ENCODE measurements around the gene RARB. TPM values are rescaled to one million over a fixed set of nuclear protein-coding genes. Genes with fewer than 3 reads are reported as not detected.

The RARB gene
- total and polyA plus RNA-seq, 7 donors = 1.2 to 18.5 (median 8.3) TPM

DNA sequence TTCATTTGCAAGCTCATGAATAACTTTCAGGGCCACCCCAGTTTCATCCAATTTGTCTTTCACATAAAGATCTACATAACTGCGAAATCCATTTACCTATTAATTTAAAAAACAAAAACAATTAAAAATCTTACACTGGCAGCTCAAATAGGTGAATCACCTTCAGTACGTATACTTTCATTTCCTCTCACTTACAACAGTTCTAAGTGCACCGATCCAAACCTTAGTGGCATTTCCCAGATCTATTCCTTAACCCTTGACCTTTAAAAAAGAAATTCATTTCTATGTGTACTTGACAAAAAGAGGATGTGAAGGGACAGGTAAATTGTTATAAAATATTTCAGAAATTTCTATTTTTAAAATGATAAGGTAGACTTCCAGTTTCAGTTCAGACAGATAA is 205.9 kb downstream of the RARB start:
- Histone ChIP-seq H3K9me3 (no peaks in the 10 kb centered on the region), H3K4me1 (no peaks in the 10 kb centered on the region), H3K27me3 (no peaks in the 10 kb centered on the region), H3K27ac (no peak overlapping the region), H3K36me3 (peaks cover 5 to 81% (median 10%) of the 10 kb centered on the region in 4 donors), H3K4me3 (no peak overlapping the region)
- TF ChIP-seq POLR2A (IDR thresholded peaks at IDR 0.05) (no peak), POLR2AphosphoS5 (IDR thresholded peaks at IDR 0.05) (no peak), EP300 (IDR thresholded peaks at IDR 0.05) (no peak)
- TF ChIP-seq, protein P1, sequence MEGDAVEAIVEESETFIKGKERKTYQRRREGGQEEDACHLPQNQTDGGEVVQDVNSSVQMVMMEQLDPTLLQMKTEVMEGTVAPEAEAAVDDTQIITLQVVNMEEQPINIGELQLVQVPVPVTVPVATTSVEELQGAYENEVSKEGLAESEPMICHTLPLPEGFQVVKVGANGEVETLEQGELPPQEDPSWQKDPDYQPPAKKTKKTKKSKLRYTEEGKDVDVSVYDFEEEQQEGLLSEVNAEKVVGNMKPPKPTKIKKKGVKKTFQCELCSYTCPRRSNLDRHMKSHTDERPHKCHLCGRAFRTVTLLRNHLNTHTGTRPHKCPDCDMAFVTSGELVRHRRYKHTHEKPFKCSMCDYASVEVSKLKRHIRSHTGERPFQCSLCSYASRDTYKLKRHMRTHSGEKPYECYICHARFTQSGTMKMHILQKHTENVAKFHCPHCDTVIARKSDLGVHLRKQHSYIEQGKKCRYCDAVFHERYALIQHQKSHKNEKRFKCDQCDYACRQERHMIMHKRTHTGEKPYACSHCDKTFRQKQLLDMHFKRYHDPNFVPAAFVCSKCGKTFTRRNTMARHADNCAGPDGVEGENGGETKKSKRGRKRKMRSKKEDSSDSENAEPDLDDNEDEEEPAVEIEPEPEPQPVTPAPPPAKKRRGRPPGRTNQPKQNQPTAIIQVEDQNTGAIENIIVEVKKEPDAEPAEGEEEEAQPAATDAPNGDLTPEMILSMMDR (IDR thresholded peaks at IDR 0.05) = no peak
- WGBS, 2 donors = 88 to 94% methylated on average over 3 of the region's 3 CpGs
- intact Hi-C loops (cut with DNase I) = no loop called here
- DNase-seq = no peak

GRCh38 chr3:25635038-25635437 is 207.0 kb downstream of the RARB start:
- DNase-seq = no peak
- Histone ChIP-seq H3K4me3 (no peak overlapping the region), H3K27me3 (no peaks in the 10 kb centered on the region), H3K36me3 (peaks cover 0 to 70% (median 6%) of the 10 kb centered on the region in 4 donors), H3K4me1 (no peaks in the 10 kb centered on the region), H3K9me3 (no peaks in the 10 kb centered on the region), H3K27ac (no peak overlapping the region)
- intact Hi-C loops (cut with DNase I) = no loop called here
- 88 to 92% methylated on average over 3 of the region's 3 CpGs for WGBS, 2 donors
- no peak for TF ChIP-seq POLR2AphosphoS5 (IDR thresholded peaks at IDR 0.05)
- no peak for TF ChIP-seq EP300 (IDR thresholded peaks at IDR 0.05)
- TF ChIP-seq POLR2A (IDR thresholded peaks at IDR 0.05) = no peak
- TF ChIP-seq, protein P1 (IDR thresholded peaks at IDR 0.05) = no peak

Small RNA genes within 50 kb of the gene (small RNA-seq; reads per million reads assigned to genes)
- 0 reads per million in 3 donors for gene RF01161
- gene RF02271 = 0 reads per million in 3 donors

Other genes starting within 250 kb of the RARB start
- 100 to 1,000 TPM in 3 of 4 donors, 10 to 100 TPM in 1; 89.5 to 122 (median 111) TPM for gene TOP2B, start 236.6 kb downstream of the RARB start, total RNA-seq
- 10 to 100 TPM; 28.2 to 56.4 (median 33.6) TPM for gene TOP2B, start 236.6 kb downstream of the RARB start, polyA plus RNA-seq